Testis (tissue), 2 donors: ENCODE data around the gene SMPD2.

Experiments used
- POLR2A ChIP-seq: fragments of 450-650 bp; IDR thresholded peaks from one replicate; pipeline ENCODE4 v1.6.1; 2017; ENCODE audit warnings: antibody characterized with exemption, mild to moderate bottlenecking, moderate library complexity
- TF ChIP-seq, protein P1 (sequence below), 3 experiments: fragments of 450-650 bp in 2 of 3; fragments of 200-600 bp in 1 of 3; sonication (generic) in 1 of 3; IDR thresholded peaks; one replicate each; pipeline ENCODE4 v1.5.1; 2016 to 2019; ENCODE audit warnings: antibody characterized with exemption in 3 of 3, mild to moderate bottlenecking in 2 of 3, moderate library complexity in 1 of 3

DNA sequence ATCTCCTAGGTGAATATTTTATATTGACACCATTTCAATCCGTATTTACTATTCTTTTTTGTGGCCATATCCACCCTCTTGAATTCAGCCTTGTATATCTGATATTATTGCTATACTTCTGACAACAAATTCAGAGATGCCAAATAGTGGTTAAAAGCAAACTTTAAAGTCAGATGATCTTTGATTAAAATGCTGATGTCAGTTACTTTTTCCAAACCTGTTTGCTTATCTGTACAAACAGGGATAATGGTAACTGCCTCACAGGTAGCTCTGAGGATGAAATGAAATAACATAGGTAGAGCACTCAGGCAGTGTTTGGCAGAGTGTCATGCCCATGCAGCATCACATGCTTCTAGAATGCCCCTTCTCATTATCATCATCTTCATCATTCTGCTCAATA lies 19.3 kb upstream of the SMPD2 start:
- TF ChIP-seq POLR2A: no peak
- TF ChIP-seq, protein P1, sequence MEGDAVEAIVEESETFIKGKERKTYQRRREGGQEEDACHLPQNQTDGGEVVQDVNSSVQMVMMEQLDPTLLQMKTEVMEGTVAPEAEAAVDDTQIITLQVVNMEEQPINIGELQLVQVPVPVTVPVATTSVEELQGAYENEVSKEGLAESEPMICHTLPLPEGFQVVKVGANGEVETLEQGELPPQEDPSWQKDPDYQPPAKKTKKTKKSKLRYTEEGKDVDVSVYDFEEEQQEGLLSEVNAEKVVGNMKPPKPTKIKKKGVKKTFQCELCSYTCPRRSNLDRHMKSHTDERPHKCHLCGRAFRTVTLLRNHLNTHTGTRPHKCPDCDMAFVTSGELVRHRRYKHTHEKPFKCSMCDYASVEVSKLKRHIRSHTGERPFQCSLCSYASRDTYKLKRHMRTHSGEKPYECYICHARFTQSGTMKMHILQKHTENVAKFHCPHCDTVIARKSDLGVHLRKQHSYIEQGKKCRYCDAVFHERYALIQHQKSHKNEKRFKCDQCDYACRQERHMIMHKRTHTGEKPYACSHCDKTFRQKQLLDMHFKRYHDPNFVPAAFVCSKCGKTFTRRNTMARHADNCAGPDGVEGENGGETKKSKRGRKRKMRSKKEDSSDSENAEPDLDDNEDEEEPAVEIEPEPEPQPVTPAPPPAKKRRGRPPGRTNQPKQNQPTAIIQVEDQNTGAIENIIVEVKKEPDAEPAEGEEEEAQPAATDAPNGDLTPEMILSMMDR (IDR thresholded peaks at IDR 0.05): no peak
